ENCODE results near the gene AKR1E2. TPM values are rescaled to one million over a fixed set of nuclear protein-coding genes. Genes with fewer than 3 reads are reported as not detected.

The AKR1E2 gene
- total and polyA plus RNA-seq, 2 donors (not counting 1 experiment from before 2014, with no cell fraction given) = 0.42 TPM; not detected in 1

- WGBS (ENCODE audit: insufficient coverage) = 100% methylated on average over 1 of the region's 3 CpGs
- no peaks in the 10 kb centered on the region for H3K9me3 Mint-ChIP-seq (ENCODE audit: insufficient read depth)
- no peak overlapping the region for H2AFZ ChIP-seq (ENCODE audit: insufficient read depth, low read depth, low read length, poor library complexity, severe bottlenecking)
- ATAC-seq (ENCODE audit: low read depth) (no peak), DNase-seq (no peak)
- H3K4me3 Mint-ChIP-seq = no peak overlapping the region
- TF ChIP-seq EZH2 (IDR thresholded peaks at IDR 0.05; ENCODE audit: borderline replicate concordance, insufficient read depth, low read depth, low read length, poor library complexity, severe bottlenecking) (no peak), CTCF (IDR thresholded peaks at IDR 0.05) (no peak)
- H3K27ac Mint-ChIP-seq = no peak overlapping the region
- CTCF ChIA-PET = interaction anchor here (1.4 to 5.0 kb wide), 2 partner anchors 12 to 24 kb away, joined by 6 to 26 read pairs; no protein-coding TSS in a partner anchor
- intact Hi-C loops (cut with micrococcal nuclease) = no loop called here
- no peak overlapping the region for H3K4me2 ChIP-seq (replicated peaks; ENCODE audit: low read depth, low read length, poor library complexity, severe bottlenecking)
- H3K4me1 ChIP-seq (ENCODE audit: control insufficient read depth in 2 of 2, insufficient read depth in 2 of 2, low read length in 2 of 2) = no peaks in the 10 kb centered on the region
- H3K9ac ChIP-seq (ENCODE audit: low read length) = no peak overlapping the region
- no peaks in the 10 kb centered on the region for H3K79me2 ChIP-seq (ENCODE audit: control insufficient read depth, insufficient read depth, low read length)
- H3K4me1 Mint-ChIP-seq = peaks cover 2% of the 10 kb centered on the region
- H3K36me3 ChIP-seq (replicated peaks in 1 of 2; ENCODE audit: control extremely low read depth in 1 of 2, control insufficient read depth in 1 of 2, extremely low read depth in 1 of 2, insufficient read depth in 2 of 2, low read length in 1 of 2) = no peaks in the 10 kb centered on the region
- POLR2A ChIA-PET = no interaction called here
- no peaks in the 10 kb centered on the region for H3K27me3 ChIP-seq (replicated peaks in 1 of 4; ENCODE audit: control extremely low read depth in 1 of 4, control insufficient read depth in 3 of 4, insufficient read depth in 4 of 4, low read length in 3 of 4)
- no peaks in the 10 kb centered on the region for H4K20me1 ChIP-seq (ENCODE audit: control insufficient read depth, insufficient read depth, low read length, poor library complexity, severe bottlenecking)
- no peak overlapping the region for H3K4me3 ChIP-seq (ENCODE audit: control extremely low read depth in 1 of 5, extremely low read depth in 1 of 5, insufficient read depth in 1 of 5, low read depth in 2 of 5, low read length in 4 of 5)
- no peak overlapping the region for H3K27ac ChIP-seq (ENCODE audit: low read length in 2 of 2)
- H3K27me3 Mint-ChIP-seq = no peaks in the 10 kb centered on the region
- H3K9me3 ChIP-seq (ENCODE audit: control extremely low read depth in 1 of 3, control insufficient read depth in 2 of 3, insufficient read depth in 1 of 3, low read length in 2 of 3) = no peaks in the 10 kb centered on the region
Observed at GRCh38 chr10:4838743-4839142, 12.7 kb downstream of the AKR1E2 start.

- Histone ChIP-seq H3K4me1 (ENCODE audit: control insufficient read depth in 2 of 2, insufficient read depth in 2 of 2, low read length in 2 of 2) (no peaks in the 10 kb centered on the region), H3K4me3 (ENCODE audit: control extremely low read depth in 1 of 5, extremely low read depth in 1 of 5, insufficient read depth in 1 of 5, low read depth in 2 of 5, low read length in 4 of 5) (no peak overlapping the region), H4K20me1 (ENCODE audit: control insufficient read depth, insufficient read depth, low read length, poor library complexity, severe bottlenecking) (no peaks in the 10 kb centered on the region), H3K4me2 (replicated peaks; ENCODE audit: low read depth, low read length, poor library complexity, severe bottlenecking) (no peak overlapping the region), H2AFZ (ENCODE audit: insufficient read depth, low read depth, low read length, poor library complexity, severe bottlenecking) (no peak overlapping the region), H3K27ac (ENCODE audit: low read length in 2 of 2) (no peak overlapping the region), H3K9me3 (ENCODE audit: control extremely low read depth in 1 of 3, control insufficient read depth in 2 of 3, insufficient read depth in 1 of 3, low read length in 2 of 3) (no peaks in the 10 kb centered on the region), H3K27me3 (replicated peaks in 1 of 4; ENCODE audit: control extremely low read depth in 1 of 4, control insufficient read depth in 3 of 4, insufficient read depth in 4 of 4, low read length in 3 of 4) (no peaks in the 10 kb centered on the region), H3K79me2 (ENCODE audit: control insufficient read depth, insufficient read depth, low read length) (no peaks in the 10 kb centered on the region), H3K9ac (ENCODE audit: low read length) (no peak overlapping the region), H3K36me3 (replicated peaks in 1 of 2; ENCODE audit: control extremely low read depth in 1 of 2, control insufficient read depth in 1 of 2, extremely low read depth in 1 of 2, insufficient read depth in 2 of 2, low read length in 1 of 2) (no peaks in the 10 kb centered on the region)
- ATAC-seq (ENCODE audit: low read depth) (no peak), DNase-seq (no peak)
- intact Hi-C loops (cut with micrococcal nuclease) = no loop called here
- CTCF ChIA-PET = interaction anchor here (1.4 to 5.0 kb wide), 2 partner anchors 11 to 24 kb away, joined by 6 to 26 read pairs; no protein-coding TSS in a partner anchor
- no peak overlapping the region for H3K27ac Mint-ChIP-seq
- H3K4me1 Mint-ChIP-seq = peaks cover 2% of the 10 kb centered on the region
- WGBS (ENCODE audit: insufficient coverage) = 75% methylated on average over 2 of the region's 4 CpGs
- no peaks in the 10 kb centered on the region for H3K9me3 Mint-ChIP-seq (ENCODE audit: insufficient read depth)
- H3K27me3 Mint-ChIP-seq = no peaks in the 10 kb centered on the region
- H3K4me3 Mint-ChIP-seq = no peak overlapping the region
- TF ChIP-seq CTCF (IDR thresholded peaks at IDR 0.05) (no peak), EZH2 (IDR thresholded peaks at IDR 0.05; ENCODE audit: borderline replicate concordance, insufficient read depth, low read depth, low read length, poor library complexity, severe bottlenecking) (no peak)
- POLR2A ChIA-PET = no interaction called here
Observed at GRCh38 chr10:4839353-4839752, 13.3 kb downstream of the AKR1E2 start.
